Right lobe of liver (tissue), 4 donors: ENCODE results near the gene MOB3A.

ENCODE experiments used
- POLR2A ChIP-seq: fragments of 450-650 bp; IDR thresholded peaks from one replicate; pipeline ENCODE4 v1.6.1; 2017; ENCODE audit warnings: antibody characterized with exemption, mild to moderate bottlenecking
- TF ChIP-seq, protein P1 (sequence below), 4 donors: fragments of 200-600 bp in 3 of 4; fragments of 450-650 bp in 1 of 4; IDR thresholded peaks; one replicate each; pipeline versions ENCODE4 v1.5.1 to v1.8.0; 2016 to 2022; ENCODE audit warnings: antibody characterized with exemption in 4 of 4, mild to moderate bottlenecking in 2 of 4
- donor health status: DM: no; HTN: no; CAD: no.
- donor health status: DM: no; HTN: no; CAD: no.
- donor health status: DM: no; HTN: yes; CAD: no.

DNA sequence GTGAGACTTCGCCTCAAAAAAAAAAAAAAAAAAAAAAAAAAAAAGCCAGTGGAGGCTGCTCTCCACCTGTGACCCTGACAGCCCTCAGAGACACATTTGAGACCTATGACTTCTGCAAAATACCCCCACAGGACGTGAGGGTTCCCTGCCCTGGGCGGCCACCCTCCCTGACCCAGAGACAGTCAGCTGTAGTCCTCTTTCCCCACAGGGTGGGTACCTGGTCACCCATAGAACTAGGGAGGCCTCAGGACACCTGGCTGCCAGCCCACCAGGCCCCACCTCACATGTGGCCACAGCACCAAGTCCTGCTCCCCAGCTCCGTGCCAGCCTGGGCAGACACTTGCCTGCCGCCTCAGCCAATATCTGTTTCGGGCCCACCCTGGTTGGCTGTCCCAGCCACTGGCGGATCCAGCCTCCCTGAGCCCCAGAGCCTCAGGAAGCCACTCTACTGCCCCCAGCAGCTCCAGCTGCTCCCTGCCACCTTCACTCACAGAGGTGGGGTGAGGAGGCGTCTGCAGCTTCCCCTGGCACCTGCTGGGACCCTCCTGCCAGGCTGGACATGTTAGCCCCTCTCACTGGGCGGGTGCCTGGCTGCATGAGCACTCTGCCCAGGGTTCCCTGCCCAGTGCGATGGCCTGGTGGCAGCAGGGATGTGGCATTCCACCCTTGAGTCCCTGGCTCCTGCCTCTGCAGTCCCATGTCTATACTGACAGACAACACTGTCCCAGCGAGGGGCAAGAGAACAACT is 52.0 kb downstream of the MOB3A start:
- TF ChIP-seq, protein P1, sequence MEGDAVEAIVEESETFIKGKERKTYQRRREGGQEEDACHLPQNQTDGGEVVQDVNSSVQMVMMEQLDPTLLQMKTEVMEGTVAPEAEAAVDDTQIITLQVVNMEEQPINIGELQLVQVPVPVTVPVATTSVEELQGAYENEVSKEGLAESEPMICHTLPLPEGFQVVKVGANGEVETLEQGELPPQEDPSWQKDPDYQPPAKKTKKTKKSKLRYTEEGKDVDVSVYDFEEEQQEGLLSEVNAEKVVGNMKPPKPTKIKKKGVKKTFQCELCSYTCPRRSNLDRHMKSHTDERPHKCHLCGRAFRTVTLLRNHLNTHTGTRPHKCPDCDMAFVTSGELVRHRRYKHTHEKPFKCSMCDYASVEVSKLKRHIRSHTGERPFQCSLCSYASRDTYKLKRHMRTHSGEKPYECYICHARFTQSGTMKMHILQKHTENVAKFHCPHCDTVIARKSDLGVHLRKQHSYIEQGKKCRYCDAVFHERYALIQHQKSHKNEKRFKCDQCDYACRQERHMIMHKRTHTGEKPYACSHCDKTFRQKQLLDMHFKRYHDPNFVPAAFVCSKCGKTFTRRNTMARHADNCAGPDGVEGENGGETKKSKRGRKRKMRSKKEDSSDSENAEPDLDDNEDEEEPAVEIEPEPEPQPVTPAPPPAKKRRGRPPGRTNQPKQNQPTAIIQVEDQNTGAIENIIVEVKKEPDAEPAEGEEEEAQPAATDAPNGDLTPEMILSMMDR (IDR thresholded peaks at IDR 0.05) = no peak
- no peak for TF ChIP-seq POLR2A
